Endothelial cell of hepatic sinusoid (primary cell): ENCODE data around the gene OR1D5.
"Not testable (repeated sequence)": the region's sequence is repeated elsewhere in the genome, so short reads cannot be mapped to it uniquely, and the experiment has no call there.

ENCODE experiments used
- in situ Hi-C: cut with HindIII; loops from 2 replicates; pipeline ENCODE4 v1.10.0; 2017; ENCODE audit warnings: low sequenced_read_pairs

OR1D5 gene

GRCh38 chr17:3063507-3063906, at the start of gene OR1D5:
TSS of gene OR1D5 (minus strand) at chr17:3063607. CDS start at chr17:3063607, 0 bp downstream.
- in situ Hi-C loops = not testable (repeated sequence)

GRCh38 chr17:3104322-3104721, 40.9 kb upstream of the OR1D5 start, which contains the start of gene OR1D2:
TSS of gene OR1D2 (minus strand) at chr17:3104422. CDS start at chr17:3092996, 11,426 bp downstream.
- in situ Hi-C loops = no loop called here

GRCh38 chr17:3073850-3074249, 10.4 kb upstream of the OR1D5 start:
- in situ Hi-C loops = not testable (repeated sequence)

GRCh38 chr17:3065192-3065591, 1.8 kb upstream of the OR1D5 start:
- in situ Hi-C loops = not testable (repeated sequence)

GRCh38 chr17:3062824-3063377, 506 bp downstream of the OR1D5 start:
- in situ Hi-C loops = not testable (repeated sequence)

GRCh38 chr17:3054868-3055267, 8.5 kb downstream of the OR1D5 start:
- in situ Hi-C loops = not testable (repeated sequence)

GRCh38 chr17:3049705-3050295, 13.6 kb downstream of the OR1D5 start:
- in situ Hi-C loops = no loop called here

GRCh38 chr17:3048727-3049471, 14.5 kb downstream of the OR1D5 start:
- in situ Hi-C loops = no loop called here

- in situ Hi-C loops = no loop called here
Observed at GRCh38 chr17:3046753-3047152, 16.7 kb downstream of the OR1D5 start.

- in situ Hi-C loops = no loop called here
Observed at GRCh38 chr17:3043737-3044365, 19.6 kb downstream of the OR1D5 start.

GRCh38 chr17:3040882-3041281, 22.5 kb downstream of the OR1D5 start:
- in situ Hi-C loops = no loop called here

- in situ Hi-C loops = no loop called here
Observed at GRCh38 chr17:3039736-3040135, 23.7 kb downstream of the OR1D5 start.

- in situ Hi-C loops = no loop called here
Observed at GRCh38 chr17:3038941-3039340, 24.5 kb downstream of the OR1D5 start.

- in situ Hi-C loops = no loop called here
Observed at GRCh38 chr17:3037259-3037658, 26.1 kb downstream of the OR1D5 start.

- in situ Hi-C loops = no loop called here
Observed at GRCh38 chr17:3036800-3037199, 26.6 kb downstream of the OR1D5 start.

- in situ Hi-C loops = no loop called here
Observed at GRCh38 chr17:3035968-3036280, 27.5 kb downstream of the OR1D5 start.

GRCh38 chr17:3035256-3035967, 28.0 kb downstream of the OR1D5 start:
- in situ Hi-C loops = no loop called here

GRCh38 chr17:3034578-3034920, 28.9 kb downstream of the OR1D5 start:
- in situ Hi-C loops = no loop called here

GRCh38 chr17:3033741-3034577, 29.4 kb downstream of the OR1D5 start:
- in situ Hi-C loops = no loop called here

GRCh38 chr17:3033248-3033640, 30.2 kb downstream of the OR1D5 start:
- in situ Hi-C loops = no loop called here
